NCI-H345 treated with DMSO at 0.1 percent for 48 hours (cell line): ENCODE data around the gene TMEM74B.
"Not testable (repeated sequence)": the region's sequence is repeated elsewhere in the genome, so short reads cannot be mapped to it uniquely, and the experiment has no call there.

ENCODE experiments used
- DNase-seq: peaks from one replicate; lab custom pipeline; 2025; ENCODE audit not compliant: unreplicated experiment; lab: John Stamatoyannopoulos, UW

The TMEM74B gene

DNA sequence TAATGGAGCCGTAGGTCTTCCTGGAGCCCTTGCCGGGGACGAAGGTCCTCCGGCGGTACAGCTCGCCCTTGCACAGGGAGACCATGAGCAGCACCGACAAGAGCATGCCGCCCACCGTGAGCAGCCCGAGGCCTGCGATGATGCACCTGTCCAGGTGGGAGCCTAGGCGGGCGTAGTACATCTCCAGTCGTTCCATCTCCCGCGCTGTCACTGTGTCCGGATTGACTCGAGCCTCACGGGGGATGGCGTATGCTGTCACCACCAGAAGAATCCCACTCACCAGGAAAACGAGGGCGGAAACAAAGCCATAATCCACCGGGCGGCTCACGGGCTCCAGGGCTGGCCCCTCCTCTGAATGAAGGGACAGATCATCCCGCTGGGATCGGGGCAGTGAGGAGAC, 3.8 kb downstream of the TMEM74B start:
- no peak for DNase-seq

DNA sequence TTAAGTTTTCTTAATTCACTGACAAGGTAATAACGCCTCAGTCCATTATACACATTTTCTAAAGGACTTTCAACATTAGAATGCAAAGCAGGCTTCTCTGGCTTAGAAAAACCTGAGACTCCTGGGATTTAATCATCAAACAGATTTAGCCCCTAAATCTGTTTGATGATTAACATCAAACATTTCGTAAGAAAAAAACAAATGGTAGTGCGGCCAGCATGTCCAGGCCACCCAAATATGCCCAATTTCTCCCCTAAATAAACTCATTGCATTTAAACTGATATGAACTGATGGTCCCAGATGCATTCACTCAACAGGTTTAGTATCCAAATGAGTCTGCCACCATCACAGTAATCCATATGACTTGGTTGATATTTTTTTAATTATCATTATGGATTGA, 6.2 kb downstream of the TMEM74B start:
- DNase-seq, result no peak

DNA sequence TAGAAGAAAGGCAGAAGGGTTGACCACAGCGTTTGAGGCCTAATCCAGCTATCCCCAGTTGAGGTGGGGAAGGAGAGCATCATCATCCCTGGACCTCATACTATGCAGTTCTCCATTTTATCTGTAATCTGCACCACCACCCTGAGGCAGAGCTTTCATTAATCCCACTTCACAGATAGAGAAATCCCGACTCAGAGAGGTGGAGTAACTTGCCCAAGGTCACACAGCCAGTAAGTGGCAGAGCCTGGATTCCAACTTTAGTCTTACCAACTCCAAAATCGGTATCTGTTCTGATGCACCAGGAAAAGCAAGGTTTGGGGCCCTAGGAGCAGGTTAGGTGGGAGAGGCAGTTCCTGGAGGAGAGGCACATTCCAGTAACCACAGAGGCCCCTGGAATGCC, 6.7 kb downstream of the TMEM74B start:
- no peak for DNase-seq

DNA sequence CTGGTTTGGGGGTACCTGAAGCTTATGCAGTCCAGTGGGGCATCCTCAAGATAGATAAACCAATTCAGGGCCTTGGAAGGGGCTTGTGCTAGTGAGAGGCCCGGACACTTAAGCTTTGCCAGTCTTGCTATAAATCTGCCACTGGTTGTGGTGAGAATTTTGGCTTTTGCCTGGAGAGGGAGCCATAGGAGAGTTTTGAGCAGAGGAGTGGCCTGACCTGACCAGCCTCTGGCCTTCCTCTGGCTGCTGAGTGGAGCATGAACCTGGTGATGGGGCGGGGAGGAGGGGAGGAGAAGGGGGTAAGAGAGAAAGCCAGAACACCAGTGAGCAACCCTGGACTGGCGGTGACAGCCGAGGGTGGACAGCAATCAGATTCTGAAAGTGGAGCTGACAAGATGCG, 7.1 kb downstream of the TMEM74B start:
- DNase-seq, result no peak

DNA sequence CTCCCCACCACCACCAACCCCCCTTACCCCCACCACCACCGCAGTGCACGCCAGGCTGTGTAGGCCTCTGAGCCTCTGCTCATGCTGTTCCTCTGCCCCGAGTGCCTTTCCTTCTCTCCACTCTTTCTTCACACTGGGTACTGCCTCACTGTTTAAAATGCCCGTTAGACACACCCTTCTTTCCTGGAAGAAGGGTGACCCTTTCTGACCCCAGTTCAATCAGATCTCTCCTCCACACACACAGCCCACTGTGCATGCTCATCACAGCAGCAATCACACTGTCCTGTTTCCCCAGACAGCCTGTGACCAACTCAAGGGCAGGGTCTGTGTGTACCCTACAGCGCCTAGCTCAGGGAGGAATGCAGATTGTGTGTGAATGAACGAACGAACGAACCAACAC, 10.0 kb downstream of the TMEM74B start:
- DNase-seq, result no peak

DNA sequence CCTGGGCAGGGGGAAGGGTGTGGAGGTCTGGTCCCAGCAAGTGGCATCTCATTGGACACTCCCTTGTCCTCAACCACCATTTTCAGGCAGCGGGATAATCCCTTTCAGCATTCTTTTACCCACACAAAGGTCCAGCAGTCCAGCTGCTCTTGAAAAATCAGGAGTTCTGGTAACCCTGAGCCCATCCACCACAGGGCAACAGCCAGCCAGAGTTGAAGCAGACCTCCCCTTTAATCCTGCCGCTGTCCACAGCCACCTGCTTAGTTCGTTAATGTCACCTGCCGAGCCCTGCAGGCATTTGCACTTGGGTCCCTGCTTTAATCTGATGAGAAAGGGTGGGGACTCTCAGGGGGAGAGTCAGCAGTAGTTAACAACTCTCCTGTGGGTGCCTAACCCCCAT, 11.1 kb downstream of the TMEM74B start:
- DNase-seq, result no peak

DNA sequence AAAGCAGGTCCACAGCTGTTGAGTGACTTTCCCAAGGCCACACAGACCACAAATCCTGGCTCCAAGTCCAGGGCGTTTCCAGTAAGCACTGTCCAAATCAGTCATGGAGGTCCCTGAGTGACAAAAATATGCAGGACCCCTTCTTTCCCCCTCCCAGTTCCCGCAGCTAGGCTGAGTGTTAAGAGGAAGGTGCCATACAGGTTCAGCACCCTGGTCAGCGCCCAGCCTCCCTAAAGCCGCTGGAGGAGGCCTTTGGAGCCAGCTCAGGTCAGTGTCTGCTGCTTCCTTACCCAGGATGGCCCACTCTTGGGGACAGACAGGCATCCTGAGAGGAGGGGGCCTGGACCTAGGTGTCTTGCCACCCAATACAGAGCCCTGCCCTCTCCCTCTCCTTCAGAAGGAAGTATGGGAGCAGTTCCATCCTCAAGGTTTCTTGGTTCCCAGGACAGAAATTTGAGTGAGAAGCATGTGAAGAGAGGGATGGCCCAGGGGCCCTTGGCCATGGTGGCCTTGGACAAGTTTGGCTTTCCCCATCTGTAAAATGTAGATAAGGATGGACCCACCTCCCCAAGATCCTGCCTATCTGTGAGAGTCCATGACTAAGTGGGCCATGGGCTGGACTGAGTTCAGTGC, 13.2 kb downstream of the TMEM74B start:
- DNase-seq, result no peak

DNA sequence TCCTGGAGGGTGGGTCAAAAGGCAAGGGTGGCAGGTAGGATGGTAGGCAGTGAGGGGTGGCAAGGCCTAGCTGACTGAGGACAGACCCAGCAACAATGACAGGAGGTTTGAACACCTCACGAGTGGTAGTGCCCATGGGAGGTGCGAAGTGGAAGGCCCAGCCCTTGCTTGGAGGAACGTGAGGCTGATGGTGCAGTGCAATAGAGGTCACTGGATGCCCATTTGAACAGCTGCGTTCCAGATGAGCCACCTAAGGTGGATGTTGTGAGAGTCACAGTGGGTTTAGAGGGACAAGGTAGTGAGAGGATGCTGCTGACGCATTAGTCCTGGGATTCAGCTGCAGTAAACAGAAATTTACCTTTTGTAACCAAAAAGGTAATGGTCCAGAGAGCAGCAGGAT, 15.6 kb downstream of the TMEM74B start:
- no peak for DNase-seq

DNA sequence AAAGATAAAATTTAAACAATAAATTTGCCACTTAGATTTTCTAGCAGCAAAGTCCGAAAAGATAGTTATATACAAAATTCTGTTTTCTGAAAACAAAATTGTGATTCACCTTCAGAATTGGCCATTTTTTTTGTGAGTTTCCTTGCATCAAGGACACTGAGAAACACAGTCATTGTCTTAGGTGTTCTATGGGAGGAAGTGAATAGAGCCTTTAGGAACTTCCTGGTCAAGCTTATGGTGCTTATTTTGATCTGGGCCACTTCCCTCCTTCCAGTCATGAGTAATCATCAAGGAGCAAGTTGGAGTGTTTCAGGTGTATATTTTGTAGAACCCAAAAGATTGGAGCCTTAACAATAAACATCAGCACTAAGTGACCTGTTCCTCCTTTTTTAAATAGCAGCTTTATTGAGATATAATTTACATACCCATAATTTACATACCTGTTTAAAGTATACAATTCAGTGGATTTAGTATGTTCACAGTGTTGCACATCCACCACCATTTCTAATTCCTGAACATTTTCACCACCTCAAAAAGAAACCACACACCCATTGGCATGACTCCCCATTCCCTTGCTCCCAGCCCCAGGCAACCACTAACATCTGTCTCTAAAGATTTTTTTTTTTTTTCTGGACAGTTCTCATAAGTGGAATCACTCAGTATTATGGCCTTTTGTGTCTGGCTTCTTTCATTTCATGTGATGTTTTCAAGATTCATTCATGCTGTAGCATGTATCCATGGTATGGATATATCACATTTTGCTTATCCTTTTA, 17.6 kb downstream of the TMEM74B start:
- DNase-seq, result no peak

DNA sequence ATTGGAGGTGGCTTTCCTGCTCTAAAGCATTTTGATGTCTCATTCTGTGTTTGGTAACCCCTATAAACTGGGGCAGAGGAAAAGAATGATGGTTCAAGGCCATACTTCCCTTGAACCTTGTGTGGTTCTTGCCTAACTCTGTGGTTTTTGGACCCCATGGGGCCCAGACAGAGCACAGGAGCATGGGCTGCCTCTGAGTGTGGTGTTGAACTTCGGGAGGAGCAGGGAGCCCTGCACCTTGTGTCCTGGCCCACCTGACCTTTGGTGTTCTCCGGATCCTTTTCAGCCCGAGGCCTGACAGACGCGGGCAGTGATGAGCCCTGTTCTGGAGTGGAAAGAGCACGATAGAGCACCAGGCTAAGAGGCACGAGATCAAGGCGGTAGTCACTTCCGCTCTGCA, 18.8 kb downstream of the TMEM74B start:
- DNase-seq, result no peak

DNA sequence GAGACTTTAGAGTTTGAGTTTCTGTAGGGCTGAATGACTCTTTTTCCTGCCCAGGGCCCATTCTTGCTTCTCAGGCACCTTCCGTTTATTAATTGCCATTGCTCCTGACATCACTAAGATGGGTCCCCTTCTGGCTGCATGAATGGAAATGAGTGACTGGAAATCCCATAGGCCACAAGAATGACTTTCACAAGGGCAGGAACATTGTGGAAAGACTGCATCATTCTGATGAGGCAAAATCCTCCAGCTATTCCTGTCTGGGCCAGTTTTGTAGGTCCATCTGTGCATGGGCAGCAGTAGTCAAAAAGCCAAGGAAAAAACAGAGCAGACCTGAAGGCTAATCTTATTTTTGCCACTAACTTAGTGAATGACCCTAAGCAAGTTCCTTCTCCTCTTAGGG, 19.3 kb downstream of the TMEM74B start:
- no peak for DNase-seq

DNA sequence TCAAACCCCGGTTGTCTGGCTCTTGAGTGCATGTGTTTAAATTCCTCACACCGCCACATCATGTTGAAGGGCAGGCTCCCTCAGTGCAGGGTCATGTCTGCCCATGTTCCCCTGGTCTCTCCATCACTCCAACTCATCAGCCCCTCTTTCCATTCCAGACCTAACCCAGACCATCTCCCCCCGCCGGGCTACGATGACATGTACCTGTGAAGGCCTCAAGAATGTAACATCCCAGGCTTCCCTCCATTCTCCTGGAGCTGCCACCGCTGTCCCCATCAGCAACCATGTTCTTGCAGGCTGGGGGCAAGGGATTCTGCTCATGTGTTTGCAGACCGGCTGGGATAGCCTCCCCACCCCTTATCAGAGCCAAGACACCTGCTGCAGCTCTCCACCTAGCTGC, 19.9 kb downstream of the TMEM74B start:
- DNase-seq, result no peak

DNA sequence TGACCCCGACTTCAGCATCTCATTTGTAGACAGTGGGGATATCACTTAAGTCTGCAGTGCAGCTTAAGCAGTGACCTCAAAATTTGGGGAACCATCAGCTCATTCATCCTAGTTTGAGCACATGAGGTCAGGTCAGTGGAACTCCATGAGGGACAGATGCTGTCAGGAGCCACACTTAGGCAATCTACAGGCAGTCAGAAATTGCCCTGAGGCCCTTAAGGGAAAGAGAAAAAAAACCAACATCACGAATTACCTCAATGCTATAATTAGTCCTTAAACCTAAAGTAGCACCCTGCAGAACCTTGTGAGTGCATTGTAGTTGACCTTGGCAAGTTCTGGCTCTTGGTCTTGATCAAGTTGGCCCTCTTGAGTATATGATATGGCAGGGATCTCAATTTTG, 21.1 kb downstream of the TMEM74B start:
- no peak for DNase-seq

DNA sequence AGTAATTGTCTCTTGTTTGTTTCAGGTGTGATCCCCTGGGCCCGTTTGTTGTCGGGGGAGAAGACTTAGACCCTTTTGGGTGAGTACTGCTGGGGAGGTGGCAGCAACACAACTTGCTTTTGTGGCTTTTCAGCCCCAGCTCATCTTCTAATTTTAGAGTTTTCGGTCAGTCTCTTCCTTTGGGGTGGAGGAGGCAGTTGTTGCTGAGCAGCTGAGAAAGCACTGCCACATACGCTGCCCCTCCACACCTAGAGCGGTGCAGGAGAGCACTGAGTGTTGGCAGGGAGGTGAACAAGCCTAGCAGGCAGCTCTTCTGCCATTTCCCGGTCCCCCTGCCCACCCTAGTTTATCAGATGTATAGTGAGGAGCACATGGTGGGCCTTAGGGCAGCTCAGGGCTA, 21.7 kb downstream of the TMEM74B start:
- DNase-seq, result no peak

DNA sequence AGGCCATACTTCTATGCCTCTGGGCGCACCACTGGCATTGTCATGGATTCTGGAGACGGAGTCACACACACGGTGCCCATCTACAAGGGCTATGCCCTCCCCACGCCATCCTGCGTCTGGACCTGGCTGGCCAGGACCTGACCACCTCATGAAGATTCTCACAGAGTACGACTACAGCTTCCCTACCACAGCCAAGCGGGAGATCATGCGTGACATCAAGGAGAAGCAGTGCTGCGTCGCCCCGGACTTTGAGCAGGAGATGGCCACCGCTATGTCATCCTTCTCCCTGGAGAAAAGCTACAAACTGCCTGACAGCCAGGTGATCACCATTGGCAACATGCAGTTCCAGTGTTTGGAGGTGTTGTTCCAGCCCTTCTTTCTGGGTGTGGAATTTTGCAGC, 23.8 kb downstream of the TMEM74B start:
- DNase-seq, result no peak

DNA sequence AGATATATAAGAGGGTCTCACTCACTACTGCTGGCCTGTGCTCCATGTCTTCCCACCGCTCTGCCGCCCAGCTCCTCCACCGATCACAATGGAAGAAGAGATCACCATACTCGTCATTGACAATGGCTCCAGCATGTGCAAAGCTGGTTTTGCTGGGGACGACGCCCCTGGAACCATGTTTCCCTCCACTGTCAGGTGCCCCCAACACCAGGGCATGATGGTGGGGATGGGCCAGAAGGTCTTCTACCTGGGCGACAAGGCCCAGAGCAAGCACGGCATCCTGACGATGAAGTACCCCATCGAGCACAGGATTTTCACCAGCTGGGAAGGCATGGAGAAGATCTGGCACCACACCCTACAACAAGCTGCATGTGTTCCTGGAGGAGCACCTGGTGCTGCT, 24.3 kb downstream of the TMEM74B start:
- DNase-seq, result no peak

DNA sequence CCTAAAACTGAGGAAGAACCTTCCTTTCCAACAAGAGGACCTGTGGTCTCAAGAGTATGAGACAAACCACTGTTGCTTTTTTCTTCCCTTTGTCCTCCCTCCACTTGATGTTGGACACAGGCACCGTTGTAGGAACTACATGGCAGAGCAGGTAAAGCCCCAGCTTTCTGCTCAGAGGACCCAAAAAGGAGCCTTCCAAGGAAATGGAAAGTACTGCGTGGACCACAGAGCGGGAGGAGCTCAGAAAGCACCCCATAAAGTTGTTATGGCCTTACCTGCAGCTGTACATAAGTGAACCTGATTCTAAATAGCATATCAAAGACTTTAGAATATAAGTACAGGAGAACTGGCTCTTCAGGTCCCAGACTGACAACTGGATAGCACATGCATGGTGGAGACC, 29.4 kb downstream of the TMEM74B start:
- DNase-seq, result no peak

DNA sequence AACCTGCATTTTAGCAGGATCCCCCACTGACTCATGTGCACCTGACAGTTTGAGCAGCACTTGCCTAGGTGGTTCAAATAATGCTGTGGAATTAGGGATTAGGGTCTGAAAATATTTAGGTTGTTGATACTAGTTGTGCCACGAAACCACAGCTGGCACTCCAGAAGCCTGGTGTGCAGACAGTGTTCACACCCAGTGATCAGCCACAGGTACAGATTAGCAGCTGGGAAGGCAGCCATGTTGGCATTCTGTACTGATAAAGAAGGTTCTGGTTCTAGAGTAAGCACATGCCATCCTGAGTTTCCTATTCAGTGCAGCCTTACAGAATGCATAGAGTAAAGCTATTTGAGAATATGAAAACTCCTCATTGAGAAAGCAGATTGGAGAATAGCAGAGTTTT, 30.1 kb downstream of the TMEM74B start:
- no peak for DNase-seq

DNA sequence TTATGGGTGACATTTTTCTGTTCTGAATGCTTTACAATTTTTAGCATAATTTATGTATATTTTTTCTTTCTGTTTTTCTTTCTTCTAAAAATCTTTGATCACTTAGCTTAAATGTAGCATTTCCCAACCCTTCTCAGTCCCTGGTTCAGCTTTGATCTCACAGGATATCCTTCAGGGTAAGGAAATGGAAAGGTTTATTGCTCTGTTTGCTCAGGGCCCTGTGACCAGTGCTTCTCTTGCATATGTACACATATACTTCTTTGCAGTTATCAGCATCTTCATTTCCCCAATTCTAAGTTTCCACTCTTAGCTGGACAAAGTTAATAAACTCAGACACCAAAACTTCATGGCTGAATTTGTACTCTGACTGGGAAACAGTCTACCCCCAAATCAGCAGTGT, 30.6 kb downstream of the TMEM74B start:
- DNase-seq, result no peak

DNA sequence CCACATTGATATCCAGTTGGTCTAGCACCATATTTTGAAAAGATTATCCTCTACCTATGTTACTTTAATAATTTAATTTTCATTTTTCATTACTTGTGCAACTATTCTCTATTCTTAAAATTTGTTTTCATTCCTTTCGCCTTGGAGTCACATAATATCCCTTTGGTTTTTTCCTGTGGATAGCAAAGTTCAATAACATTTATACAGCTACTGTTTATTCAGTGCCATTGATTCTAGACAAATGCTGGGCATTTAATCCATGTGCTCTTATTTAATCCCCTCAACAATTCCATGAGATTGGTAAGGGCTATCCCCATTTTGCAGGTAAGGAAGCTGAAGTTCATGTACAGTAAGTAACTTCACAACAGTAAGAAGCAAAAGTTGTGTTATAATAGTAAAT, 33.8 kb downstream of the TMEM74B start:
- DNase-seq, result no peak

DNA sequence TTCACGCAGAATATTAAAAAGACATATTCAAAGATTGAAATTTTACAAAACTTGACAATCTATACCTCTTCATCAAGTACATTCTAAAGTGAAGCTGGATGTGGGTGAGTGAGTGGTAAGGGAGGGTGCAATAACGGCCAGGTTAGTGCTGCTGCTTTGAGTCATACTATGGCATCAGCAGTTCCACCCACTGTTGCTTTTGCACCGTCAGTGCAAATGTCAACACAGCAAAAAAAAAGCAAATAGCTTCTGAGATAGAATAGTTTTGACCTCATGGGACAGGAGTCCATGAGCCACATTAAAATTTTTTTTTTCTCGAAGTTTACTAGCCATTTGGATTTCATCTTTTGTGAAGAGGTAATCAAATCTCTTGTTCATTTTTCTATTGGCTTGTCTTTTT, 34.6 kb downstream of the TMEM74B start:
- DNase-seq, result no peak

DNA sequence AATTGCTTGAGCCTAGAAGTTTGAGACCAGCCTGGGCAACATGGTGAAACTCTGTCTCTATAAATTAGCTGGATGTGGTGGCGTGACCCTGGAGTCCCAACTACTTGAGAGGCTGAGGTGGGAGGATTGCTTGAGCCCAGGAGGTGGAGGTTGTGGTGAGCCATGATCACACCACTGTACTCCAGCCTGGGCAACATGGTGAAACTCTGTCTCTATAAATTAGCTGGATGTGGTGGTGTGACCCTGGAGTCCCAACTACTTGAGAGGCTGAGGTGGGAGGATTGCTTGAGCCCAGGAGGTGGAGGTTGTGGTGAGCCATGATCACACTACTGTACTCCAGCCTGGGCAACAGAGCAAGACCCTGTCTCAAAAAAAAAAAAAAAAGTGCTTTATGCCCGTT, 35.0 kb downstream of the TMEM74B start:
- not testable (repeated sequence) for DNase-seq

DNA sequence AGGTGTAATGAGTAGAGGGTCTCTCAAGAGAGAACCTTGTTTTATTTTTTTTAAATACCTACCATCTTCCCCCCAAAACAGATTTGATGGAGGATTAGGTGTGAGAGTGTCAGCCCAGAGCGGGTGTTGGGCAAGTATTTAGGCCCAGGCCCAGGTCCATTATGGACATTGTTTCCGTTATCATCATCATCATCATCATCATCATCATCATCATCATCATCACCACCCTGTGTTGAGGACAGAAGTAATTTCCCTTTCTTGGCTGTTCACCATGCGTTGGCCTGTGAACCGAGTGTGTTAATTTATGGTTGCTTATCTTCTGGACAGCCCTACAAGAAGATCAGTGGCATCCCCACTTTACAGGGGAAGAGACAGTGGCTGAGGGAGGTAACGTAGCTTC, 37.8 kb downstream of the TMEM74B start:
- DNase-seq, result no peak
